ENCODE data around the gene HLA-DQB1.

Gene HLA-DQB1

DNA sequence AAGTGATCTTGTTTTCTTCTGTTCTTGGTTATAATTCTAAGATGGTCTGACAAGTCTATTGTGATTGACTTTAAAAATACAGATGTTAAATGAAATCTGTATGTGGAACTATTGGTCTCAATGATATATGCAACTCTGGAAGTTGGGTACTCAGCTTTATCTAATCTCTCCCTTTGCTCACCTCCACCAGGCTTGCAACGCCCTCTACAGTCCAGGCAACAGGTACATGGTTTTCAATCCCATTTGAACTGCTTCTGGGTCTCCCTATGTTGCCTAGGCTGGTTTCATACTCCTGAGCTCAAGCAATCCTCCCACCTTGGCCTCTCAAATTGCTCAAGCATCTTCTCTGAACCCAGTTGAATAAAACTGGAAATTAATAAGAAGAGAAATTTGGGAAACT lies 25.6 kb upstream of the HLA-DQB1 start:
- no peak overlapping the region for H3K27ac ChIP-seq (ENCODE audit: low read length)
- TF ChIP-seq, protein P1, sequence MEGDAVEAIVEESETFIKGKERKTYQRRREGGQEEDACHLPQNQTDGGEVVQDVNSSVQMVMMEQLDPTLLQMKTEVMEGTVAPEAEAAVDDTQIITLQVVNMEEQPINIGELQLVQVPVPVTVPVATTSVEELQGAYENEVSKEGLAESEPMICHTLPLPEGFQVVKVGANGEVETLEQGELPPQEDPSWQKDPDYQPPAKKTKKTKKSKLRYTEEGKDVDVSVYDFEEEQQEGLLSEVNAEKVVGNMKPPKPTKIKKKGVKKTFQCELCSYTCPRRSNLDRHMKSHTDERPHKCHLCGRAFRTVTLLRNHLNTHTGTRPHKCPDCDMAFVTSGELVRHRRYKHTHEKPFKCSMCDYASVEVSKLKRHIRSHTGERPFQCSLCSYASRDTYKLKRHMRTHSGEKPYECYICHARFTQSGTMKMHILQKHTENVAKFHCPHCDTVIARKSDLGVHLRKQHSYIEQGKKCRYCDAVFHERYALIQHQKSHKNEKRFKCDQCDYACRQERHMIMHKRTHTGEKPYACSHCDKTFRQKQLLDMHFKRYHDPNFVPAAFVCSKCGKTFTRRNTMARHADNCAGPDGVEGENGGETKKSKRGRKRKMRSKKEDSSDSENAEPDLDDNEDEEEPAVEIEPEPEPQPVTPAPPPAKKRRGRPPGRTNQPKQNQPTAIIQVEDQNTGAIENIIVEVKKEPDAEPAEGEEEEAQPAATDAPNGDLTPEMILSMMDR (IDR thresholded peaks at IDR 0.05; ENCODE audit: low read length) = peak; percentile 54
- no peak for TF ChIP-seq EZH2phosphoT487 (IDR thresholded peaks at IDR 0.05; ENCODE audit: low read length)
- H3K4me3 ChIP-seq (ENCODE audit: low read length) = no peak overlapping the region
- no peaks in the 10 kb centered on the region for H3F3A ChIP-seq (ENCODE audit: insufficient read depth, low read length)
- peaks cover 2% of the 10 kb centered on the region for H3K27me3 ChIP-seq (replicated peaks; ENCODE audit: insufficient read depth, low read length)
- H3K9me2 ChIP-seq (replicated peaks; ENCODE audit: insufficient read depth, low read length) = no peaks in the 10 kb centered on the region
- H2AFZ ChIP-seq (ENCODE audit: low read length) = no peak overlapping the region
- no peaks in the 10 kb centered on the region for H3K79me2 ChIP-seq (ENCODE audit: low read length)
- H3K9ac ChIP-seq (ENCODE audit: low read length) = no peak overlapping the region
- H3K9me3 ChIP-seq (replicated peaks; ENCODE audit: insufficient read depth, low read length) = no peaks in the 10 kb centered on the region
- peak; percentile 39 for DNase-seq
- H3K4me1 ChIP-seq (ENCODE audit: low read length) = no peaks in the 10 kb centered on the region
- no peaks in the 10 kb centered on the region for H4K20me1 ChIP-seq (ENCODE audit: insufficient read depth, low read length)
- H3K4me2 ChIP-seq (ENCODE audit: low read depth, low read length) = no peak overlapping the region
- no peaks in the 10 kb centered on the region for H3K36me3 ChIP-seq (replicated peaks; ENCODE audit: insufficient read depth, low read length)

DNA sequence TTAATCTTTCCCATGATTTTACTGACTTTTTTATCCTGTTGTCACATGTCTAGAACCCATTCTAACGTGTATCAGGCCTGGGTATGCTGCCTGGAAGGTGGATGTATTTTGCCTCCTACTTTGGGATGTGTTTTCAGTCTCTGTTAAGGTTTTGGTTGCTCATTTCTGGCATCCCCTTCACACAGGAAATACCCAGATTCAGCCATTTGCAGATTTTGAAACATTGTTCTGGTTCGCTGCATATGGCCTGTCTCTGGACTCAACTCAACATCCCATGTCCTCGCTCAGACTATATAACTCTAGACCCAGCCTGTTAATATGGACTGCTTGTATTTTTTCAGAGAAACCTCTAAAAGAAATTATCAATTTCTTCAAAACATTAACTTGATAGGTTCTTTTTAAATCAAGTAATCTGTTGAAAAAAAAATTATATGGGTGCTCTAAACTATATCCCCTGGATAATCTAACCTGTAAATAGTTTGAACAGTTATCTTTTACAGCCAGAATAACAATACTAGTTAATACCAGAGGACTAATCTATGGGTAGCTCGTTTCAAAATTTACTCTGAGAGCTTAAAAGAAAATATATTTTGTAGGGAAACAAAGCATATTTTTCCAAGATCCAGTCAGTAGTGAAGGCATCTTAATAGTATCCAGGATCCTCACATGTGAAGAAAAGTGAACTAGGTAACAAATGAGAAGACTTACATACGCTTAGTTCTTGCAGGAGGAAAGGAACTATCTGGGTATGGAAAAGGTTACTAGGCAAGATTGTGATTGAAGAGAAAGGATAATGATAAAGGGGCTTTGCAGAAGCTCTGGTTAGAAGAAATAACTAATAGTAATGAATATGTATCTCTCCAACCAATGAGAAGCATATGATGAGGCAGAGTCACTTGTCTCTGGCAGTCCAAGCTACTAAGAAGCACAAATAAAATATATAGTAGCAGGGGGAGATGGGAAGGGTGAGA lies 23.4 kb upstream of the HLA-DQB1 start:
- Histone ChIP-seq H3K79me2 (ENCODE audit: low read length) (no peaks in the 10 kb centered on the region), H2AFZ (ENCODE audit: low read length) (no peak overlapping the region), H4K20me1 (ENCODE audit: insufficient read depth, low read length) (no peaks in the 10 kb centered on the region), H3K9me3 (replicated peaks; ENCODE audit: insufficient read depth, low read length) (no peaks in the 10 kb centered on the region), H3K27me3 (replicated peaks; ENCODE audit: insufficient read depth, low read length) (peaks cover 6% of the 10 kb centered on the region), H3K9me2 (replicated peaks; ENCODE audit: insufficient read depth, low read length) (no peaks in the 10 kb centered on the region), H3K27ac (ENCODE audit: low read length) (no peak overlapping the region), H3F3A (ENCODE audit: insufficient read depth, low read length) (peaks cover 5% of the 10 kb centered on the region; the same call in 1 of the 2 replicates), H3K36me3 (replicated peaks; ENCODE audit: insufficient read depth, low read length) (no peaks in the 10 kb centered on the region), H3K4me3 (ENCODE audit: low read length) (no peak overlapping the region), H3K9ac (ENCODE audit: low read length) (no peak overlapping the region), H3K4me2 (ENCODE audit: low read depth, low read length) (no peak overlapping the region), H3K4me1 (ENCODE audit: low read length) (peaks cover 5% of the 10 kb centered on the region; the same call in 1 of the 2 replicates)
- TF ChIP-seq EZH2 (optimal IDR thresholded peaks at IDR 0.05; ENCODE audit: low read depth, low read length) (no peak), EZH2phosphoT487 (IDR thresholded peaks at IDR 0.05; ENCODE audit: low read length) (no peak)
- TF ChIP-seq, protein P1 (IDR thresholded peaks at IDR 0.05; ENCODE audit: low read length) = no peak
- DNase-seq = peak; percentile 40

DNA sequence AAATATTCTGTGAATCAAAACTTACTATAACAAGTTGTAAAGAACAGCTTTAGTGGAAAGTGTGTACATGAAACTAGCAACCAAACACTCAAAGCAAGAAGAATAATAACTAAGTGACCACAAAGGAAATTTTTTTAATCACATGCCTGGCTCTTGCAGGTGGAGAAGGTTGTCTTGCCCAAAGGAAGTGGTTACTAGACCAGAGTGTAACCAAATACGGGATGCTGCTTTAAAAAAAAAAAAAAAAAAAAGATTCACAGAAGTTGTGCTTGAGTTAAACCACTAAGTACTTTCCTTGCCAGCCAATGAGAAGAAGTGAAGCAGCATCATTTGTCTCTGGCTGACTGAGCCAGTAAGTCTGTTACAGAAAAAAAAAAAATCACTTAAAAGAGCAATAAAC lies 19.1 kb upstream of the HLA-DQB1 start:
- Histone ChIP-seq H3K9ac (ENCODE audit: low read length) (no peak overlapping the region), H3F3A (ENCODE audit: insufficient read depth, low read length) (peaks cover 5% of the 10 kb centered on the region; the same call in 1 of the 2 replicates), H3K36me3 (replicated peaks; ENCODE audit: insufficient read depth, low read length) (no peaks in the 10 kb centered on the region), H3K4me2 (ENCODE audit: low read depth, low read length) (no peak overlapping the region), H3K27me3 (replicated peaks; ENCODE audit: insufficient read depth, low read length) (peaks cover 16% of the 10 kb centered on the region), H3K4me3 (ENCODE audit: low read length) (no peak overlapping the region), H4K20me1 (ENCODE audit: insufficient read depth, low read length) (no peaks in the 10 kb centered on the region), H2AFZ (ENCODE audit: low read length) (no peak overlapping the region), H3K9me2 (replicated peaks; ENCODE audit: insufficient read depth, low read length) (no peaks in the 10 kb centered on the region), H3K9me3 (replicated peaks; ENCODE audit: insufficient read depth, low read length) (no peaks in the 10 kb centered on the region), H3K27ac (ENCODE audit: low read length) (no peak overlapping the region), H3K4me1 (ENCODE audit: low read length) (peaks cover 5% of the 10 kb centered on the region; the same call in 1 of the 2 replicates), H3K79me2 (ENCODE audit: low read length) (no peaks in the 10 kb centered on the region)
- peak; percentile 90 for DNase-seq
- TF ChIP-seq, protein P1 (IDR thresholded peaks at IDR 0.05; ENCODE audit: low read length) = no peak
- TF ChIP-seq EZH2phosphoT487 (IDR thresholded peaks at IDR 0.05; ENCODE audit: low read length) = no peak
- TF ChIP-seq EZH2 (optimal IDR thresholded peaks at IDR 0.05; ENCODE audit: low read depth, low read length) = no peak

Measured in MM.1S (cell line).